Gastroesophageal sphincter (tissue), 4 donors: Measurements from ENCODE around the gene DDX19B. TPM values are rescaled to one million over a fixed set of nuclear protein-coding genes. Genes with fewer than 3 reads are reported as not detected.
"Not testable (repeated sequence)": the region's sequence is repeated elsewhere in the genome, so short reads cannot be mapped to it uniquely, and the experiment has no call there.

Experiments
- ATAC-seq: fragments of 150-250 bp; one replicate; pipeline ENCODE4 v1.9.1; 2016; ENCODE audit warnings: mild to moderate bottlenecking, moderate library complexity
- H3K27ac ChIP-seq, 4 donors: fragments of 200-600 bp; sonication (generic) in 3 of 4; 1 replicate in 3 of 4; 2 replicates in 1 of 4; pipeline ENCODE4 v1.5.1; 2016 to 2019
- H3K27me3 ChIP-seq: fragments of 200-600 bp; sonication (generic); one replicate; pipeline ENCODE4 v1.5.1; 2019
- H3K36me3 ChIP-seq, 2 donors: fragments of 200-600 bp; sonication (generic); one replicate each; pipeline ENCODE4 v1.5.1; 2019; ENCODE audit warnings: control low read depth in 1 of 2
- H3K4me1 ChIP-seq, 3 donors: fragments of 200-600 bp; sonication (generic); 1 replicate in 2 of 3; 2 replicates in 1 of 3; pipeline ENCODE4 v1.5.1; 2016 to 2019; ENCODE audit warnings: control low read depth in 2 of 3
- H3K4me3 ChIP-seq, 2 donors: fragments of 200-600 bp; sonication (generic); one replicate each; pipeline ENCODE4 v1.5.1; 2019; ENCODE audit warnings: mild to moderate bottlenecking in 1 of 2, moderate library complexity in 1 of 2
- H3K9me3 ChIP-seq, 3 donors: fragments of 200-600 bp; sonication (generic); one replicate each; pipeline ENCODE4 v1.5.1; 2017 to 2019; ENCODE audit warnings: control low read depth in 2 of 3
- CTCF ChIP-seq, 4 experiments: fragments of 200-600 bp in 2 of 4; fragments of 450-650 bp in 2 of 4; sonication (generic) in 1 of 4; IDR thresholded peaks; one replicate each; pipeline ENCODE4 v1.5.1; 2017 to 2019; ENCODE audit warnings: antibody characterized with exemption in 4 of 4, mild to moderate bottlenecking in 2 of 4, moderate library complexity in 2 of 4
- EP300 ChIP-seq: sonication (generic); formaldehyde crosslinking; IDR thresholded peaks from one replicate; pipeline ENCODE4 v1.6.1; 2017; ENCODE audit warnings: antibody characterized with exemption, mild to moderate bottlenecking
- POLR2A ChIP-seq, 2 donors: fragments of 450-650 bp; IDR thresholded peaks; one replicate each; pipeline ENCODE4 v1.6.1; 2017; ENCODE audit warnings: antibody characterized with exemption in 2 of 2, mild to moderate bottlenecking in 2 of 2, moderate library complexity in 1 of 2
- POLR2AphosphoS5 ChIP-seq: sonication (generic); formaldehyde crosslinking; IDR thresholded peaks from one replicate; pipeline ENCODE4 v1.6.1; 2017; ENCODE audit warnings: antibody characterized with exemption
- WGBS, 2 donors: methylation state at CpG; one replicate each; pipeline ENCODE4 v1.1.5; 2018; ENCODE audit warnings: low coverage in 1 of 2; 5-methylcytosine and 5-hydroxymethylcytosine counted together
- total RNA-seq, 4 donors: library from RNA; depleted of rRNA; stranded (reverse); fragments of >200 nt; gene quantifications; one replicate each; pipeline ENCODE4 v1.1.0, GENCODE V29; 2016

Gene DDX19B
- total RNA-seq: 10 to 100 TPM; 25.4 to 44.0 (median 30.4) TPM

GRCh38 chr16:70298988-70299938 lies at the start of gene DDX19B:
Gene DDX19B, plus strand, starts transcription at chr16:70299186. Its CDS starts 112 bp downstream, at chr16:70299298.
- peak within 1 kb of the TSS; percentile 92 to 93 for H3K4me3 ChIP-seq
- 0 to 3% methylated on average over 4 to 9 of the region's 37 CpGs for WGBS, 2 donors
- peaks cover 0 to 19% of the 10 kb centered on the region in 2 donors for H3K36me3 ChIP-seq
- no peaks in the 10 kb centered on the region for H3K27me3 ChIP-seq
- TF ChIP-seq CTCF (IDR thresholded peaks at IDR 0.05): no peak
- peak; percentile 88 for TF ChIP-seq POLR2AphosphoS5
- peak; percentile 69 to 81 for TF ChIP-seq POLR2A (IDR thresholded peaks at IDR 0.05)
- TF ChIP-seq EP300: no peak
- peaks cover 0 to 19% (median 0%) of the 10 kb centered on the region in 3 donors for H3K4me1 ChIP-seq
- peak; percentile 93 for ATAC-seq
- H3K27ac ChIP-seq: peak within 1 kb of the TSS; percentile 96 to 99 (median 98)
- peaks cover 0 to 15% (median 0%) of the 10 kb centered on the region in 3 donors for H3K9me3 ChIP-seq

- H3K9me3 ChIP-seq, H3K27ac ChIP-seq, ATAC-seq, H3K27me3 ChIP-seq: not testable (repeated sequence)
- H3K4me3 ChIP-seq: peak overlapping the region in 1 of 2 donors; percentile 75
- H3K36me3 ChIP-seq: peaks cover 0 to 36% of the 10 kb centered on the region in 2 donors
- 43 to 82% methylated on average over 1 to 4 of the region's 4 CpGs for WGBS, 2 donors
- H3K4me1 ChIP-seq: peaks cover 2 to 51% (median 17%) of the 10 kb centered on the region in 3 donors
Measured at GRCh38 chr16:70249697-70250096, 49.3 kb upstream of the DDX19B start.

- H3K4me3 ChIP-seq: peak overlapping the region; percentile 65 to 75
- peak; percentile 60 for ATAC-seq
- H3K9me3 ChIP-seq: no peaks in the 10 kb centered on the region
- no CpG with 5 or more reads among the region's 92 CpGs for WGBS, 2 donors
- H3K36me3 ChIP-seq: peaks cover 0 to 49% of the 10 kb centered on the region in 2 donors
- peak overlapping the region; percentile 14 to 92 (median 91) for H3K27ac ChIP-seq
- TF ChIP-seq CTCF (IDR thresholded peaks at IDR 0.05) (peak in 1 of 4 experiments; percentile 32), POLR2AphosphoS5 (no peak), EP300 (no peak)
- H3K4me1 ChIP-seq: peaks cover 2 to 51% (median 17%) of the 10 kb centered on the region in 3 donors
- H3K27me3 ChIP-seq: no peaks in the 10 kb centered on the region
Measured at GRCh38 chr16:70250748-70251628, 48.0 kb upstream of the DDX19B start.

- WGBS, 2 donors: 0% methylated on average over 3 of the region's 65 CpGs; no CpG with 5 or more reads in 1 of the 2 donors
- peaks cover 0 to 57% of the 10 kb centered on the region in 2 donors for H3K36me3 ChIP-seq
- peak within 1 kb of the TSS; percentile 14 to 92 (median 91) for H3K27ac ChIP-seq
- peak within 1 kb of the TSS; percentile 65 to 75 for H3K4me3 ChIP-seq
- TF ChIP-seq POLR2A (IDR thresholded peaks at IDR 0.05): peak; percentile 73 to 75
- peak in 3 of 4 experiments; percentile 81 to 98 (median 91) for TF ChIP-seq CTCF (IDR thresholded peaks at IDR 0.05)
- TF ChIP-seq EP300: no peak
- peak; percentile 94 for TF ChIP-seq POLR2AphosphoS5
- peak; percentile 97 for ATAC-seq
- H3K4me1 ChIP-seq: peaks cover 2 to 49% (median 17%) of the 10 kb centered on the region in 3 donors
- no peaks in the 10 kb centered on the region for H3K27me3 ChIP-seq
- no peaks in the 10 kb centered on the region for H3K9me3 ChIP-seq
Measured at GRCh38 chr16:70251629-70252354, 47.2 kb upstream of the DDX19B start, which contains the start of gene EXOSC6. Gene EXOSC6, minus strand, starts transcription at chr16:70251940. Its CDS starts 40 bp downstream, at chr16:70251900.
